ENCODE measurements around the gene ATP6V1G1. TPM values are rescaled to one million over a fixed set of nuclear protein-coding genes. Genes with fewer than 3 reads are reported as not detected.
A peak's percentile ranks its signal among the peaks of the same experiment; 100 is the strongest.
"Not testable (repeated sequence)": the region's sequence is repeated elsewhere in the genome, so short reads cannot be mapped to it uniquely, and the experiment has no call there.

ATP6V1G1 gene, protein sequence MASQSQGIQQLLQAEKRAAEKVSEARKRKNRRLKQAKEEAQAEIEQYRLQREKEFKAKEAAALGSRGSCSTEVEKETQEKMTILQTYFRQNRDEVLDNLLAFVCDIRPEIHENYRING
- 129 TPM for total RNA-seq

DNA sequence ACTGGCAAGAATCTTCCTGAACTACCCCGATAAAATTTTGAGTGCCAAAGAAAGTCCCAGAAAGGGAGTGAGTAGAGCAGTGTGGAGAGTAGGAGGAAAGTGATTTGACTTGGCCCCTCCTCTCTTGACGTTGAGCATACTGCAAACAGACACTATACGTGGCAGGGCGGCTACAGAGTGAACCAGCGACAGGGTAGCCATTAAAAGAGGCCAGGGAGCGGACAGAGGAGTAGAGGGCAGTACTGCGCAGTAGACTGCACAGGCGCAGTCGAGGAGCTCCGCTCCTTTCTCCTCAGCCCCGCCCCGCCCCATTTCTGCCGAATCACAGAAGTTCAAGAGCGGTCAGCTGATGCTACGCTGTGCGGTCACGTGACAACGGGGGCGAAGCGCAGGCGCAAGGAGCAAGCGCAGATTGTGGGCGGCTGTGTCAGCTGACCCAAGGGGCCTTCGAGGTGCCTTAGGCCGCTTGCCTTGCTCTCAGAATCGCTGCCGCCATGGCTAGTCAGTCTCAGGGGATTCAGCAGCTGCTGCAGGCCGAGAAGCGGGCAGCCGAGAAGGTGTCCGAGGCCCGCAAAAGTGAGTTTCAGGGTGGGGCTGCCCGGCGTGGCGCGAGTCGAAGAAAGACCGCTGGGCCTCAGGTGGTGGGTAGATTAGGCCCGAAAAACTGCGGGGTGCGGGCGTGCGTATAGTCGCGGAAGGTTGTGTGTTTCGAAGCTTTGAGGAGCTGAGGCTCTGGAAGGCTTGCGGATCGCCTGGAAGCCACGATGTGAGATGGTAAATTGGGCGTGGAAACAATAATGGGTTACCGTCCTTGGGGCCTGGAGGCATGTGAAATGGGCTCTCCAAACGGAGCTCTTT lies at the start of gene ATP6V1G1:
Gene ATP6V1G1 (plus strand): TSS at position 425 of the 858 bp plus-strand sequence. CDS start 70 bp downstream, at position 495.
- peak; percentile 98 for DNase-seq

- no peak for DNase-seq
Observed at GRCh38 chr9:114538241-114538640, 49.3 kb upstream of the ATP6V1G1 start.

- DNase-seq: no peak
Observed at GRCh38 chr9:114539701-114540380, 47.7 kb upstream of the ATP6V1G1 start.

GRCh38 chr9:114545055-114545454 lies 42.5 kb upstream of the ATP6V1G1 start:
- DNase-seq: no peak

GRCh38 chr9:114546851-114547250 lies 40.7 kb upstream of the ATP6V1G1 start:
- DNase-seq: no peak

- DNase-seq: no peak
Observed at GRCh38 chr9:114549697-114550330, 37.8 kb upstream of the ATP6V1G1 start.

DNA sequence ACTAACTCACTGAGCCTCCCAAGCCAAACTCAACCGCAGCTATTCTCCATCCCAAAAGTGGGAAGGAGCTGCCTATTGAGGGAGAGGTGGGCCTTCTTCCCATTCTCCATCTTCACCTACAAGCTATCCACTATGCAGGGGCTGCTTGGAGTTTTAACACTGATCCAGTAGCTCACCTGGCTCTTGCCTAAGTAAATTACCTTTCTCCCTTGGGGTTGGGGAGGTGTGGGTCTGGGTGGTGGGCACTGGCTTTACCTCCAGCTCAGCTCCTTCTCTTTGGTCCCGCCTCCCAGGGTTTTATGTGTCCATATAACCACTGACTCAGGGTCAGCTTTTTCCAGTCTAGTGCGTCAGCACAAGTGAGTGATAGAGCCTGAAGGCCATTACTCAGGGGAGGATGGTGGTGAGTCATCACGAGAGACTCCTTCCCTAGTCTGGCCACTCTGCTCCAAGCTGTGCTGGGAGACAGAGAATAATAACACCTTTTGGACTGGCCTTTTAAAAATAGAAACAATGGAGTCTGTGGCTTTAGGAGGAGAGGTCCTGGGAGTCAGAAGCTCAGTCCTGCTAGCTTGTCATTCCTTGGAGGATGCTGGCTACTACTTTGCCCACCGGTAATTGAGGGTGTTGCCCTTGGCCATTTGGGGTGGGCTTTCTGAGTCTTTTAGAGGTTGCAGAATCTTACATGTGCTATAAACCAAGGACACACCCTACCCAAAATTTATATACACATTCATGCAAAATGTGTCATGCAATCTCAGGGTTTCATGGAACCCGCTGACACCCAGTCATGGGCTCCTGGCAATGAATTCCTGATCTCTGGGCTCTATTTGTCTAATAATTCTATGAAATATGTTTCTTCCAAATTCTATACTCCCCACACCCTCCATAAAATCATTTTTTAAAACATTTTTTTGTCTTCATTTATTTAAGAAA lies 35.6 kb upstream of the ATP6V1G1 start:
- DNase-seq: no peak

GRCh38 chr9:114552706-114553105 lies 34.9 kb upstream of the ATP6V1G1 start:
- DNase-seq: no peak

- no peak for DNase-seq
Observed at GRCh38 chr9:114553202-114553601, 34.4 kb upstream of the ATP6V1G1 start.

GRCh38 chr9:114555696-114556095 lies 31.9 kb upstream of the ATP6V1G1 start:
- no peak for DNase-seq

GRCh38 chr9:114558027-114558675 lies 29.4 kb upstream of the ATP6V1G1 start:
- DNase-seq: no peak

GRCh38 chr9:114559830-114560513 lies 27.6 kb upstream of the ATP6V1G1 start:
- DNase-seq: no peak

GRCh38 chr9:114560956-114561355 lies 26.6 kb upstream of the ATP6V1G1 start:
- no peak for DNase-seq

- DNase-seq: no peak
Observed at GRCh38 chr9:114561771-114562170, 25.8 kb upstream of the ATP6V1G1 start.

- DNase-seq: no peak
Observed at GRCh38 chr9:114565204-114565603, 22.4 kb upstream of the ATP6V1G1 start.

DNA sequence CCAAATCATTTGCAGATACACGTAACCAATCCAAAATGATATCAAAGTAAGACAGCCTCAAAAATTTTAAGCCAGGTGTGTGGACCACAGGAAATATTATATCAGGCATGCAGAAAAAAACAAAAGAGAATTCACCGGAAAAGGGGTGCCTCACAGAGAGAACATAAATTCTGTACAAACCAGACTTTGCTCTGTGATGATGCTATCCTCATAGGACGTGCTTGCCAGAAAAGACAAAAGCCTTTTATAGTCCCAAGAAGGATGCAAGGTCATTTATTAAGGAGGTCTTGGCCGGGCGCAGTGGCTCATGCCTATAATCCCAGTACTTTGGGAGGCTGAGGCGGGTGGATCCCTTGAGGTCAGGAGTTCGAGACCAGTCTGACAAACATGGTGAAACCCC lies 16.8 kb upstream of the ATP6V1G1 start:
- no peak for DNase-seq

DNA sequence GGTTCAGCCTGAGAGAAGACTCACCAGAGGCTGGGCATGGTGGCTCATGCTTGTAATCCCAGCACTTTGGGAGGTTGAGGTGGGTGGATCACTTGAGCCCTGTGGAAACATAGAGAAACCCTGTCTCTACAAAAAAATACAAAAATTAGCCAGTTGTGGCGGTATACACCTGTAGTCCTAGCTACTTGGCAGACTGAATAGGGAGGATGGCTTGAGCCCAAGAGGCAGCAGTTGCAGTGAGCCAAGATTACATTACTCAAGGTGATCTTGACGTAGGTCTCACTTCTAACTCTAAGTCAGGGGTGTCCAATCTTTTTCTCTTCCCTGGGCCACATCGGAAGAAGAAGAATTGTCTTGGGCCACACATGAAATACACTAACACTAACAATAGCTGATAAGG lies 16.2 kb upstream of the ATP6V1G1 start:
- DNase-seq: no peak

- DNase-seq: no peak
Observed at GRCh38 chr9:114572199-114572598, 15.4 kb upstream of the ATP6V1G1 start.

GRCh38 chr9:114574438-114574837 lies 13.1 kb upstream of the ATP6V1G1 start:
- no peak for DNase-seq

DNA sequence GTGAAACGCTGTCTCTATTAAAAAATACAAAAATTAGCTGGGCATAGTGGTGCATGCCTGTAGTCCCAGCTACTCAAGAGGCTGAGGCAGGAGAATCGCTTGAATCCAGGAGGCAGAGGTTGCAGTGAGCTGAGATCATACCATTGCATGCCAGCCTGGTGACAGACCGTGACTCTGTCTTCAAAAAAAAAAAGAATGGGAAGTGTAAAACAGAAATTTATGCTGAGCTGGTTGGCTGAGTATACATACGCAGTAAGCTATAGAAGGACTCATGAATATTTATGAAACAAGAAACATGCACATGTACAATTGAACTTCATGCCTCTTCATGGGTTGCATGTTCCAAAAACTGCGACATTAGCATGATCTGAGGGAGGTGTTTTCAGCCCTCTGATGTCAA lies 10.8 kb upstream of the ATP6V1G1 start:
- not testable (repeated sequence) for DNase-seq

DNA sequence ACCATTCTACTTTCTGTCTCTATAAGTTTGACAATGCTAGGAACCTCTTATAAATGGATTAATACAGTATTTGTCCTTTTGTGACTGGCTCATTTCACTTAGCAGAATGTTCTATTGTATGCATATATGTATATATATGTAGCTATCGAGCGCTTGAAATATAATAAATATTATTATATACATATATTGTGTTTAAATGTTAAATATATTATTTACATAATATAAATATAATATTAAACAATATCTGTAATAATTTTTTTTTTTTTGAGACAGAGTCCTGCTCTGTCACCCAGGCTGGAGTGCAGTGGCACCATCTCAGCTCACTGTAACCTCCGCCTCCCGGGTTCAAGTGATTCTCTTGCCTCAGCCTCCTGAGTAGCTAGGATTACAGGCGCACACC lies 9.4 kb upstream of the ATP6V1G1 start:
- DNase-seq: not testable (repeated sequence)
